K562 (cell line): ENCODE data around the gene RAB3GAP2.

Experiments used
- BHLHE40 ChIP-seq: IDR thresholded peaks from 2 replicates; pipeline ENCODE4 v1.6.1; 2011; ENCODE audit warnings: low read length, improper control_type of control experiment
- EP300 ChIP-seq: IDR thresholded peaks from 2 replicates; pipeline ENCODE4 v1.6.1; 2012; ENCODE audit warnings: low read length, improper control_type of control experiment
- HIVEP1 ChIP-seq: fragments of 250-450 bp; sonication (Bioruptor Pico); IDR thresholded peaks from 2 replicates; pipeline ENCODE4 v1.4.0; 2020; ENCODE audit warnings: mild to moderate bottlenecking
- MYC ChIP-seq, 2 experiments: fragments of 250-450 bp in 1 of 2; sonication (Bioruptor Pico) in 1 of 2; IDR thresholded peaks; 2 replicates each; pipeline versions ENCODE4 v1.5.1 to v1.6.1; 2012 to 2021; ENCODE audit warnings: low read depth in 2 of 2, borderline replicate concordance in 1 of 2, improper control_type of control experiment in 1 of 2, low read length in 1 of 2, mild to moderate bottlenecking in 1 of 2, moderate library complexity in 1 of 2
- POLR2AphosphoS5 ChIP-seq: IDR thresholded peaks from 2 replicates; pipeline ENCODE4 v1.6.1; 2011; ENCODE audit warnings: mild to moderate bottlenecking, low read depth, low read length, moderate library complexity; ENCODE audit not compliant: control insufficient read depth, insufficient read depth
- SMAD1 ChIP-seq: fragments of 150-350 bp; IDR thresholded peaks from 2 replicates; pipeline ENCODE4 v1.6.1; 2014; ENCODE audit warnings: low read length, low read depth; ENCODE audit not compliant: partially characterized antibody
- TBP ChIP-seq: optimal IDR thresholded peaks from 2 replicates; pipeline ENCODE3; 2011; ENCODE audit warnings: low read depth, low read length, improper control_type of control experiment
- TF ChIP-seq, protein P1 (sequence below): IDR thresholded peaks from 2 replicates; pipeline ENCODE4 v1.6.1; 2012; ENCODE audit warnings: low read depth, low read length, improper control_type of control experiment, borderline replicate concordance
- TF ChIP-seq, protein P2 (sequence below): fragments of 250-450 bp; sonication (Bioruptor Pico); IDR thresholded peaks from 2 replicates; pipeline ENCODE4 v1.5.1; 2021; ENCODE audit warnings: mild to moderate bottlenecking

DNA sequence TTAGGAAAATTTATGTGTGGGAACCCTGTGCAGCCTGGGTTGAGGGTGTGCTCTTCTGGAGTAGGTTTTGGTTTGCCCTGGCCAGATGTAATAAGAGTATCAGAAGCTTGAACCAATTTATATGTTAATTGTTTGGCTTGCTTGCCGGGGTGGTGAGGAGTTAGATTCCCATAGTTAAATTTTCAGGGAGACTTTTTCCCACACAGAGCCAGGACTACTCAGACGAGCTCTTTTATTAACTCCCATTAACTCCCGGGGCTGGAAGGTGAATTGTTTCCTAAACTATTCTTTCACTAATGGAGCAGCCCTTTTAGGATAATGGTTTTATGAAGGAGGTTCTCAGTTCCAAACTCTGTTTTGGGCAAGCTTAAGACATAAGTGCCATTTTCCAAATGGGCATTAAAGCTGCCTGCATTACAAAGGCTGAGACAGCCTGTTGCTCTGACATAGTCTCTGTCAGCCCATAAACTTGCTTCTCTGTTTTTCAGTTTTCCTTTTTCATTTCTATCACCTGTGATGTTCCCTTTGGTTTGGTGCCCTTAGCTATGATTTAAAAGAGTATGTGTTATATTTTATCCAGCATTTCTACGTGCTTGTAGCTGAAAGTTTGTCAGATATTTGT is 18.0 kb upstream of the RAB3GAP2 start:
- TF ChIP-seq, protein P1, sequence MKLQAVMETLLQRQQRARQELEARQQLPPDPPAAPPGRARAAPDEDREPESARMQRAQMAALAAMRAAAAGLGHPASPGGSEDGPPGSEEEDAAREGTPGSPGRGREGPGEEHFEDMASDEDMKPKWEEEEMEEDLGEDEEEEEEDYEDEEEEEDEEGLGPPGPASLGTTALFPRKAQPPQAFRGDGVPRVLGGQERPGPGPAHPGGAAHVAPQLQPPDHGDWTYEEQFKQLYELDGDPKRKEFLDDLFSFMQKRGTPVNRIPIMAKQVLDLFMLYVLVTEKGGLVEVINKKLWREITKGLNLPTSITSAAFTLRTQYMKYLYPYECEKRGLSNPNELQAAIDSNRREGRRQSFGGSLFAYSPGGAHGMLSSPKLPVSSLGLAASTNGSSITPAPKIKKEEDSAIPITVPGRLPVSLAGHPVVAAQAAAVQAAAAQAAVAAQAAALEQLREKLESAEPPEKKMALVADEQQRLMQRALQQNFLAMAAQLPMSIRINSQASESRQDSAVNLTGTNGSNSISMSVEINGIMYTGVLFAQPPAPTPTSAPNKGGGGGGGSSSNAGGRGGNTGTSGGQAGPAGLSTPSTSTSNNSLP, result no peak
- TF ChIP-seq HIVEP1 (CRISPR knock-in tag), result no peak
- no peak for TF ChIP-seq SMAD1
- no peak for TF ChIP-seq MYC (IDR thresholded peaks at IDR 0.05; ENCODE audit: low read depth, low read length)
- no peak for TF ChIP-seq MYC (CRISPR knock-in tag; IDR thresholded peaks at IDR 0.05; ENCODE audit: borderline replicate concordance, low read depth)
- TF ChIP-seq BHLHE40, result no peak
- TF ChIP-seq TBP, result no peak
- TF ChIP-seq POLR2AphosphoS5, result no peak
- TF ChIP-seq, protein P2, sequence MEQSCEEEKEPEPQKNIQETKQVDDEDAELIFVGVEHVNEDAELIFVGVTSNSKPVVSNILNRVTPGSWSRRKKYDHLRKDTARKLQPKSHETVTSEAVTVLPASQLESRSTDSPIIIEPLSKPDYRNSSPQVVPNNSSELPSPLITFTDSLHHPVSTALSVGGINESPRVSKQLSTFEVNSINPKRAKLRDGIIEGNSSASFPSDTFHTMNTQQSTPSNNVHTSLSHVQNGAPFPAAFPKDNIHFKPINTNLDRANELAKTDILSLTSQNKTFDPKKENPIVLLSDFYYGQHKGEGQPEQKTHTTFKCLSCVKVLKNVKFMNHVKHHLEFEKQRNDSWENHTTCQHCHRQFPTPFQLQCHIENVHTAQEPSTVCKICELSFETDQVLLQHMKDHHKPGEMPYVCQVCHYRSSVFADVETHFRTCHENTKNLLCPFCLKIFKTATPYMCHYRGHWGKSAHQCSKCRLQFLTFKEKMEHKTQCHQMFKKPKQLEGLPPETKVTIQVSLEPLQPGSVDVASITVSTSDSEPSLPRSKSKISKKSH (CRISPR knock-in tag), result no peak
- TF ChIP-seq EP300, result no peak
